Fibroblast of pulmonary artery (primary cell): ENCODE results near the gene LONP1.
A peak's percentile ranks its signal among the peaks of the same experiment; 100 is the strongest.

Source experiments
- DNase-seq: peaks from one replicate; pipeline ENCODE4 v3.0.0-alpha.2; 2010; ENCODE audit warnings: low read depth
- H3K4me3 ChIP-seq: replicated peaks from 2 replicates; pipeline ENCODE4 v1.5.1; 2011; ENCODE audit warnings: low read depth, mild to moderate bottlenecking, control low read depth, low read length, moderate library complexity
- CTCF ChIP-seq: IDR thresholded peaks from 2 replicates; pipeline ENCODE4 v1.5.1; 2011; ENCODE audit warnings: mild to moderate bottlenecking, control low read depth, low read length, inconsistent platforms; ENCODE audit errors: missing control alignments

Gene LONP1

GRCh38 chr19:5666921-5667610, 52.9 kb downstream of the LONP1 start:
- DNase-seq = no peak

GRCh38 chr19:5665781-5666513, 54.0 kb downstream of the LONP1 start:
- H3K4me3 ChIP-seq = no peak overlapping the region
- peak; percentile 23 for TF ChIP-seq CTCF
- DNase-seq = peak; percentile 58

More at GRCh38 chr19:5666921-5667610, 52.9 kb downstream of the LONP1 start:
- no peak overlapping the region for H3K4me3 ChIP-seq
- TF ChIP-seq CTCF = no peak

- TF ChIP-seq CTCF = no peak
- no peak for DNase-seq
- H3K4me3 ChIP-seq = no peak overlapping the region
Measured at GRCh38 chr19:5664515-5664914, 55.4 kb downstream of the LONP1 start.

GRCh38 chr19:5663904-5664303, 56.0 kb downstream of the LONP1 start:
- DNase-seq = no peak
- no peak overlapping the region for H3K4me3 ChIP-seq
- TF ChIP-seq CTCF = no peak

GRCh38 chr19:5661483-5661882, 58.5 kb downstream of the LONP1 start:
- TF ChIP-seq CTCF = no peak
- H3K4me3 ChIP-seq = no peak overlapping the region
- no peak for DNase-seq

- H3K4me3 ChIP-seq = no peak overlapping the region
- no peak for DNase-seq
- TF ChIP-seq CTCF = no peak
Measured at GRCh38 chr19:5655412-5655811, 64.5 kb downstream of the LONP1 start.
